Measurements from ENCODE around the gene SYT1.
"Not testable (repeated sequence)": the region's sequence is repeated elsewhere in the genome, so short reads cannot be mapped to it uniquely, and the experiment has no call there.

The SYT1 gene

DNA sequence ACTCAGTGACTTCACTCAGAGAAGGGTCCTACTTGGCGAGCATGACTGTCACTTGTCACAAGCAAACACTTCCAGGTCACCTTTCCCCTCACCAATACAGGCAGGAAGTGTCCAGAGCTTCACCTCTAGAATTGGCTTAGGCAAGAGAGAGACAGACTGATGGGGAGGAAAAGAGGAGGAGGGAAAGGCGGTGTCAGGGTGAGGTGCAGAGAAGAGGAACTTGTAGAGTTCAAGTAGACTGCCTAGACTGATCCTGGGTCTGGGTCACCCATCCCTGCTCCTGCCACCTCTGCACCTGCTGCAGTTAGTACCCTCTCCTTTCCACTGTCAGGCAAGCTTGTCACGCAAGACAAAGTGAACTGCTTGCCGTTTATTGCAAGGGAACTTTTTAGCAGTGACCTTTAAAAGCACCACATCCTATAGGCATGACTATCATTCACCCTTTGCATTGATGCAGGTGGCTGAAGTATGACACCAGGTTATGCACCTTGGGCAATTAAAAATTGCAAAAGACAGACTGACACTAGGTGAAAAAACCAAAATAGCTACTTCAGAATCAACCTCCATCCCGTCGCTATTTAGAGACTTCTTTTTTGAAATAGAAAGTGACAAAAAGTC lies 292.4 kb downstream of the SYT1 start:
- DNase-seq: no peak

DNA sequence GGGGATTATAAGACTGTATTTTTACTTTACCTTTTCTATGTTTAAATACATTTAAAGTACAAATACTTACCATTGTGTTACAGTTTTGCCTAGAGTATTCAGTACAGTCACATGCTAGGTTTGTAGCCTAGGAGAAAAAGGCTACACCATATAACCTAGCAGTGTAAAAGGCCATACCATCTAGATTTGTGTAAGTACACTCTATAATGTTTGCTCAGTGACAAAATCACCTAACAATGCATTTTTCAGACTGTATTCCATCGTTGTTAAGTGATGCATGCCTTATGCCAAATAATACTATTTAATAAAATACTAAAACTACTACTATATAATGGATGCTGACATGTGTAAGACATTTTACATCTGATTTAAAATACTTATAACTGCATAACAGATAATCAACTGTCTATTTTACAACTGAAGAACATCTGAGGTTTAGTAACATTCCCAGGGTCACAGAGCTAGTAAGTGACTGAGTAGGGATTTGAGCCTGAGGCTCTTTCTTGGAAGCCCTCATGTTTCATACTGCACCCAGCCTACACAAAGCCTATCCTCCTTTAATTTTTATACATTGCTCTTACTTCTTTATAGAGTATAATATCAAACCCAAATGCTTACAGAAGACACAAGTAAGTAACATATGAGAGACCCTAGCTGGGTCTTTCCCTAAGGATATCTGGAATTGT lies 296.8 kb downstream of the SYT1 start:
- DNase-seq: no peak

DNA sequence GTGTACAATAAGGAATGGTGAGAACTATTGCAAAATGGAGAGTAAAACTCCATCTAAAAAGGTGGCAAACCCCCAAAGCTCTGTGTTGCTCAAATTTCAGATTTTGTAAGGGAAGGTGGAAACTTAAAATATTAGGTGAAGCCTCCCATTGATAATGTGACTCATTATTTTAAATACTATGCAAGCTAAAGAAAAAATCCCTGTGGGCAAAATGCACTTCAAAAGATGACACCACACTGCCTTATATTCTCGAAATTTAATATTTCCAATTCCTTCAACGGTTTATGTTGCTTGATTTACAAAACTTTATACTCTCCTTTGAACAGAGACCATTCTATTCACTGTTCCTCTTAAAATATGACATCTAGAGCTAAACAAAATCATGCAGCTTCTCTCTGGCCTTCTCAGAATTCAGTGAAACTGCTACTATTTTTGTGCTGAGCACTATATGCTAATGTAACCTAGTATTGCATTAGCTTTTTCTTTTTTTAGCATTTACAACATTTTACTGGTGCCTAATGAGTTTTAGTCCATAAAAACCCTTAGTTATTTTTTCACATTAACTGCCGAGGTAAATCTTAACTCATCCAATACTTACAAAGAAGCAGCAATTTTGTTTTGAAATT lies 297.7 kb downstream of the SYT1 start:
- no peak for DNase-seq

DNA sequence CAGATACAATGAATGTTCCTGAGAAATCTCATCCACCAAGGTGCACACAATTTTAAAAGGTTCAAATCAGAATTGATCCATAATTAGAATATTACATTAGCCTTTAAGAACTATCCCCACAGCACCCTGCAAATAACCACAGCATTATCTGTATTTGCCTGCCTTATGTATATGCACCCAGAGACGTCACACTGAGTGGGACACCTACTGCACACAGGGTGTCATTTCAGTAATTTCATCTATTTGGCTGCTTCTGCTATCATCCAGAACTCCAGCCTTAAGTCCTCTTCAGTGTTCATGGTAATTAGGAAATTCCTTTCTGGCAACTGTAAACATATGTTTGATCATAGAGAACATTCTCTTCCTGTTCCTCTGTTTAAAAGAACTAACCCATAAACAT lies 298.4 kb downstream of the SYT1 start:
- DNase-seq: no peak

DNA sequence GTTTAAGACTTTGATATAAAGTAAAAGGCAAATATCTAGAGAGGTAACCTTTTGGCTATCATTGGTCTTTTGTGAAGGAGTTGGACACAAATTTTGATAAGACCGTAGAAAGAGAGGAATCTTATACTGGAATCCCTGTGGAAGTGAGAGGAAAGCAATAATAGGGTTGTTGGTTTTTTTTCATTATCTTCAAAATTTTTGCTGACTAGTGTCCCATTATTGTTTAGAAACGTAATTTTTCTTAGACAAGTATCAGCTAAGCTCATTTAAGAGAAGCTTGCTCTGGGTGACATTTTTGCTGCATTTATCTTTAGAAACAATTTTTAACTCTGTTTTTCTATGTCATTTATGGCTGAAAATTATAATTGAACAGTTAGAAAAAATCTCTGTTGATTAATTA lies 300.3 kb downstream of the SYT1 start:
- DNase-seq: no peak

DNA sequence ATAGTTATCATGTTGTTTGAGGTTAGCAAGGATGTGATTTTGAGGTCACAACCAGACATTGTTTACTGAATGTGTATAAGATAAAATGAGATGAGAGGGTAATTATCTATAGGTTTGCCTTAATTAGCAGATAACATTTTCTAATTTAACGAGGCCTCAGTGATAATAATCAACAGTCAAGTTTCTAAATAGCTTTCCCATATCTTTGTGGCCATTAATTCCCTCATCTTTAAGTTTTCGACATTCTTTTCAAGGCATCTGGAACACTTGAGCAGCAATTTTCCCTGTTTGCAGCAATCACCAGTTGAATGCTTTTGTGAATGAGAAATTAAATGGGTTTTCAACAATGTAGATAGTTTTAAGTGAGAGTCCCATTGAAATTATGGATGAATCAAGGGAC lies 304.1 kb downstream of the SYT1 start:
- DNase-seq: no peak

DNA sequence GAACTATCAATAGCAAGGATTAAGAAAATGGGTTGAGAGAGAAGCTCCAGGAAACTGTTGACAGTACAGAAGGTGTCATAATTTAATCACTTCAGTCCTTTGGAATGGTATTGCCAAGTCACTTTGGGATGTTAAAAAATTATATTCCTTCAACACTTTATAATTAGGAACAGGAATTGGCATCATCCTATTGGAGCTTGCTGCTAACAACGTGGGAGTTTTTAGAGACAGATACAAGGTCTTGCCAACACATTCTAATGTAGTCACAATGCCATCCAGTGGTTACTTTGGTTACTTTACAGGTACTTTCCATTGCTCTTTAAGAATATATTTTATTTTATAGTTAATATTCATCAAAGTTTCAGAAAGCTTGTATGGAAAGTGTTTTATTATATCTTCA lies 310.1 kb downstream of the SYT1 start:
- DNase-seq: peak; percentile 60

DNA sequence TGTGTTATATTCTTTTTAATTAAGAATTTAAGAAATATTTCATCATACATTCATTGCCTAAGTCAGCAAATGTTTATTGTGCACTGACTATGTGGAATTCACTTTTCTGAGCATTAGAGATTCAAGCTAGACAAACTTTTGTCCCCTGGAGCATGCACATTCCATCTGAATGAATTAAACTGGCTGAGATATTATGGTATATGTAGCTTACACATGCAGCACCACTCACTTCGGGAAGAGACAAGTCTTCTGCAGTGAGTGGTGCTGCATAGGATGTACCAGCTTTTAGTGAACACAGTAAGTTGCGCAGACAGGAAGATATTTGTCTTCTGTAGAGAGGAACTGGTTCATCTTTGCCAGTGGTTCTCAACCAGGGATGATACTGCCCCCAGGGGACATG lies 318.4 kb downstream of the SYT1 start:
- no peak for DNase-seq

DNA sequence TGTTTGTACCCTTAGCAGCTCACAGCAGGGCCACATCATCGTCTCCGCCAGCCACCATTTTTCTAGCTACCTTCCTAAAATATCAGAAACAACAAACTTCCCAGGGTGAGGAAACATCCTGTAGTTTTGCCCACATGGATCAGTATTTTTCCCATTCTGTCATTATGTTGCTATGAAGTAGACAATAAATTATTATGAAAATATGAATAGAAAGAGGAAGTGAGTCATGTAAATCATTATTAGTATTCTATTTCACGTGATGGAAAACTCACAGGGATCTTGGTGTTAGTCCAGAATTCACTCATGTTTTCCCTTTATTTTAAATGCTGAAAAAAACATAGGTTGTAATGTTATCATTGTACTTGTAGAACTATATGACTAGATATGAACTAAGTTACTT lies 319.4 kb downstream of the SYT1 start:
- DNase-seq: no peak

DNA sequence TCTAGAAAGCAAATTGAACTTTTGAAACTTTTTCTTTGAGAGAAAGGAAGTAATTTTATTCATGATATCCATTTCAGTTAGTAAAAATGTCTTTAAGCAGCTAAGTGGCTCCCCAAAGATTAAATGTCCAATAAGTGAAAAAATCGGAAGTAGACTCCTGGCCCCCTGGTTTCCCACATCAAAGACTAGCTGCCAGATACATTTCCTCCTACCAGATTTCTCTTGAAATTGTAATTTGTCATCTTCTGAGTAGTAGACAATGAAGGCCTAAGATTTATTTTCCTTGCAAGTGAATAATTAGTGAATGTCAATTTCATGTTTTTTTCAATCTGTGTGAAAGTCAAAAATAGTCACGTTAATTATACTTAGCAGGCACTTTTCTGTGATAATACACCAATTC lies 321.9 kb downstream of the SYT1 start:
- DNase-seq: no peak

DNA sequence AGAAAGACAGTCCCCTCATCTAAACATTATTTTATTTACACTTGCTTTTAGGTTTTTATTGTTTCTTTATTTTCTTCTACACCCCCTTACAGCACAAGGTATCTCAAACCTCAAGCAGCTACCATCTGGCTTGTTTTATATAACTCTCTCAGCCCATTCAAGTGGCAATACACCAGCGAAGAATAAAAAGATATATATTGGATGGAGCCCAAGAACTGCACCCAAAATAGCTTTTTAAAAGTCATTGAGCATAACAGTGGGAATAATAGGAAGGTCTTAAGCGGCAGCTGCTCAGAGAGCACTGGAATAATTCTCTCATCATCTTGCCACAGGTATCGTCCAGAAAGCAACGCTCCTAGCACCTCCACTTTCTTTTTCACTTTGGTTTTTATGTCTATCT lies 322.5 kb downstream of the SYT1 start:
- DNase-seq: no peak

DNA sequence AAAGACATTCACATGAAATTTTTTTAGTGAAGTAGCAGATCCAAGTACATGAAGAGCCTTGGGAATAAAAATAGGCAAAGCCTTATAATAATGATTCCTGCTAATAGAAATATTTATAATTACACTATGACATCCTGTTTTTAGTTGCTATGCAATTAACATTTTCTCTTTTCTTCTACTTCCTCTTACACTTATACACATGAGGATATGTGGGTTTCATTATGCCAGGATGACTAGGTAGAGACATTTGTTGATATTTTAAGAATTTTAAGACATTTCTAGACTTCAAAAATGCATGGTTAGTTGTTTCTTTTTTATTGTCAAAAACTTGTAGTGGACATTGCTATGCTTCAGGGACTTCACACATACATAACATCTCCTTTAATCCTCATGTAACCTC lies 326.8 kb downstream of the SYT1 start:
- DNase-seq: no peak

DNA sequence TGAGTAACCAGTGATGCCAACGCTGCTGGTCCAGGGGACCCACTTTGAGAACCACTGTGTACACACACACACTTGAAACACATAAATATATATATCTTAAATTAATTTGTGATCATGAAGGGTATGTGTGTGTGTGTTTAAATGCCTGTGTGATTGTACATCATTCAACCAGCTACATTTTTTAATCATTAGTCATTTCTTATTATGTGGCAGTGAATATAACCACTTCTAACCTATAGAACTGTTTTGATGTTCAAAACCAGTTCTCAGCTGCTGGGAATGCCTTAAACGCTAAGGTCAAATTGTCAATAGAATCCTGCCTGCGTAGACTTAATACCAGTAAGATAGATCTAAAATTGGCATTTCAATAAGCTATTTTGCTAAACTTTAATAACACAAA lies 330.0 kb downstream of the SYT1 start:
- DNase-seq: no peak

DNA sequence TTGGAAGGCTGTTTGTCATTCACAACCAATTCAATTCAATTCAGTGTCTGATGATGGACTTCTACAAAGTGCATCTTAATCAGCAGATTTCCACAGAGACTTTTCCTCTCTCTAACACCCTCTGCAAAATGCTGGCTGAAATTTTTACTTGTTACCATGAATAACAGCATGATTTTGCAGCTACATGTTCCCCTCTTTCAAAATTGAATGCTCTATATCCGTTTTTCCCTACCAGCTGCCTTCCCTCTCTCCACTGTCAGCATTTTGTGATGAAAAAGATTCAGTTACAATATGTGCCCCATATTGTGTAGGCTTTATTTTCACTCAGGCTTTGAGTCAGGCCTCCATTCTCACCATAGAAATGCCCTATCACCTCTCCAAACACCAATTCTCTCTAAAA lies 334.6 kb downstream of the SYT1 start:
- no peak for DNase-seq

DNA sequence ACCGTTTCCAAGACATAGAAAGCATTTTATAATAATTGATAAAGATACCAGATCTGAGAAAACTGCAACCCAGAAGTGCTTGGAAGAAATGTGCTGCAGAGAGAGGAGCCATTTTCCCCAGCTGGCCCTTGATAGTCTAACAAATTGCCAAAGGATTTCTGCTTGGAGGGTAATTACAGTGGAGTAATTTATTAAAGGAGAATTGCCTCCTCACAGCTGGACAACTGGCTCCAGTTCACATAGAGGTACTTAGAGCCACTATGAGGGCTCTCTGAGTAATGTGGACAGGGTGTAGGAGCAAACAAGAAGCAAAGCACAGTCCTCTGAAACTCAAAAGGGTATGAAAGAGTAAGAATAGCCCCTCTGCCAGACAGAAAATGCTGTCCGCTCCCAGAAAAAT lies 335.6 kb downstream of the SYT1 start:
- no peak for DNase-seq

DNA sequence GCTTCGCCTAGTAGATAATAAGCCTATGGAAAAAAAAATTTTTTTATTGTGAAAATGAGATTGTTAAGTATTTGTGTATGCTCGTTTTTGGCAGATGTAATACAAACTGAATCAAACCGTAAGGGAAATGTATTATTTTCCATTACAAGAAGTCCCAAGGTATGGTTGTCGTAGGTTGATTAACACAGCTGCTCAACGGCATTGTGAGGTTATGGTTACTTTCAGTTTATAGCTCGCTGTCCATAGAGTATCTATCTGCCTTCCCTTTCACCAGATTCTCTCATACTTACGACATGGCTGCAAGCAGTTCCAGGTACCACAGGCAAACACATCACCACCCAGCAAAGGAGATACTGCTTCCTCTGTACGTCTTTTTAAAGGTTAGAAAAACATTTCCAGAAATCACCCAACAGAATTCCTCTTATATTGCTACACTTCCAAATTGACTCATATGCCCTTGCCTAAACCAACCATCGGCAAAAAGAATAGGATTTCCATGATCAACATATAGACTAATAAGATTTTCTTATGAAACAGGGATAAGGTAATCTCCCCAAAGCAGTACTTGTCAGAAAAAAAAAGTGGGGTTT lies 338.6 kb downstream of the SYT1 start:
- no peak for DNase-seq

DNA sequence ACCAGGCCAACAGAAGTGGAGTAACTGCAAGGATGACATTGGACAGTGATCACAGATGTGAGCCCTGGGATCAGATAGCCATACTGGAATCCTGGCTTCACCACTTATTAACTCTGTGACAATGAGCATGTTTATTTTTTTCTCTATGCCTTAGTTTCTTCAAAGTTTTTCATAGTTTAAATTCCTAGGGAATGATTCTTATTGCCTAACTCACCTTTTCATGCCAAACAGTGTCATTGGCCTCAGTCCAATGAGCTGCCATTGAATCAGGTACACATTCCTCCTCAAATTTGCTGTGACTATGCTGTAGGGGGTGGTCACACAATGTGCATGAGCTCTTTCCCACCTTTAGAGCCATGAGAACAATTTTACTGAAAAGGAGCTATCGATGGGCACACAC lies 342.3 kb downstream of the SYT1 start:
- DNase-seq: peak; percentile 43

DNA sequence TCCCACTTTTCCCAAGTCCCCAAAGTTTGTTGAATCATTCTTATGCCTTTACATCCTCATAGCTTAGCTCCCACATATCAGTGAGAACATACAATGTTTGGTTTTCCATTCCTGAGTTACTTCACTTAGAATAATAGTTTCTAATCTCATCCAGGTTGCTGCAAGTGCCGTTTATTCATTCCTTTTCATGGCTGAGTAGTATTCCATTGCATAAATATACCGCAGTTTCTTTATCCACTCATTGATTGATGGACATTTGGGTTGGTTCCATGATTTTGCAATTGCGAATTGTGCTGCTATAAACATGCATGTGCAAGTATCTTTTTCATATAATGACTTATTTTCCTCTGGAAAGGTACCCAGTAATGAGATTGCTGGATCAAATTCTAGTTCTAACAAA lies 345.8 kb downstream of the SYT1 start:
- DNase-seq: not testable (repeated sequence)

DNA sequence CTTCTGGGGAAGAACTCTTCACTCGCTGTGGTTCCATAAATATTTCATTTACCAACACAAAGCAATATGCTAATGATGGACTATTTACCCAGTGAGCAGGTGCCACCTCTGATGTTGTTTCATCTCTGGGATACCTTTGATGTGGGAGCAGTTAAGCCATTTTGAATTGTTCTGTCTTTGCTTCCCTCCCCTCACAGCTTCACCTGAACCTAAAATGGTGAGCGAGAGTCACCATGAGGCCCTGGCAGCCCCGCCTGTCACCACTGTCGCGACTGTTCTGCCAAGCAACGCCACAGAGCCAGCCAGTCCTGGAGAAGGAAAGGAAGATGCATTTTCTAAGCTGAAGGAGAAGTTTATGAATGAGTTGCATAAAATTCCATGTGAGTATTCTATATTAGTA lies 352.7 kb downstream of the SYT1 start:
- no peak for DNase-seq

DNA sequence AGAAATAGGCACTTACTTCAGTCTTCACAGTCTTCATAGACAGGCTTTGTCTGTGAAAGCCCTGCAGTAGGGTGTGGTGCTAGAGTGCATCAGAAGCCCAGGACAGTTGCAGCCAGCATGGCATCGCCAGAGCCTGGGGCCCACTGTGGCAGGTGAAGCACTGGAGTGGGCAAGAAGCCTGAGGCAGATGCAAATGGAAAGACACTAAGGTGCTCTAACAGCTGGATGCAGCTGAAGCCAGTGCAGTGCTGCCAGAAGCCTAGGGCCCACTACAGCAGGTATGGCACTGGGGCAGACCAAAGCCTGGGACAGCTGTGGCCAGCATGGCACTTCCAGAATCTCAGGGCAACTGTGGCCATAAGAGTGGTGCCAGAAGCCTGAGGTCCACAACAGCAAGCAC lies 358.6 kb downstream of the SYT1 start:
- no peak for DNase-seq

DNA sequence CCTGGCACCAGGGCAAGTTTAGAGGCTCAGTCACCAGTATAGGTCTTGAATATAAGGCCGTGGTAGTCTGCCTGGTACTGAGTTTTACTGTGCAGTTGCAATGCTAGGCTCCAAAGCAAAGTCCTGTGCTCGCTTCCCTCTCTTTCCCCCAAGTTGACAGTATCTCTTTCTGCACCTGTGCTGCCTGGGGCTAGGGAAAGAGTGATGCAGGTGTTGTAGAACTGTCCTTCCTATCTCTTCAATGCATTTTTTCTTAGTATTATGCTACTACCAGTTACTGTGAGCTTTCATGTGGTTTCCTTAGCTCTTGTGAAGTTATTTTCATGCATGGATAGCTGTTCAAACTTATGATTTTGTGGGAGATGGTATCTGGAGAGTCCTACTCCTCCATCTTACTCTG lies 359.2 kb downstream of the SYT1 start:
- DNase-seq: no peak

DNA sequence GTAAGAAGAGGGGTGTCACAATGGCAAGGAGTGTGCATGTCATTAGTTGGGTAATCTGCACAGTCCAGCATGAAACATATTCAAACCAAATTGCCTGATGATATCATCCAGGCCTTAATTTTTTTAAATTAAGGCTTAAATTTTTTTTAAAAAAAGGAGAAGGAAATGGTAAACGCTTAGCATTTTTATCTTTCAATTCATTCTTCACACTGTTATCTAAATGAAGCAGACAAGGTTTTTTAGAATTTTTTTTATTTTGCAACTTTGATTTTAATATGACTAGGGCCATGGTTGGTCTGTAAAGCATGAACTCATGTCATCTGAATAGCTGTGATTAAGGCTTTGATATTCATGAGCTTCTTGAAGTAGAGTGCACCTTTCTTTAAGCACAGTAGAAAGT lies 362.5 kb downstream of the SYT1 start:
- DNase-seq: no peak

DNA sequence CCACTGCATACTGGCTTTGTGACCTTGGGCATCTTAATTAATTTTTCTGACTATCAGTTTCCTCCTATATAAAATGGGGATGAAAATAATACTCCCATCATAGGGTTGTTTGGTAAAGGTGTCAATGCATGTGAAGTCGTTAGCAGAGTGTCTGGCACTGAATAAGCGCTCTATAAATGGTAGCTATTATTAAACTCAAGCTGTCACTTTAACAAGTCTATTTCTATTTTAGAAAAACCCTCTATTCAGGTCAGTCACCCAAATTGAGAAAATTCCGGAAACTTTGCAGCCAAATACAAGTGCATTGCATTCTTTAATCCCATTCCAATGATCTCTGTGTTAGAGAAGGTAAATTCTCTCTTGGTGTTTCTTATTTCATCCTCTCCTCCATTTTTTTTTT lies 363.1 kb downstream of the SYT1 start:
- no peak for DNase-seq

DNA sequence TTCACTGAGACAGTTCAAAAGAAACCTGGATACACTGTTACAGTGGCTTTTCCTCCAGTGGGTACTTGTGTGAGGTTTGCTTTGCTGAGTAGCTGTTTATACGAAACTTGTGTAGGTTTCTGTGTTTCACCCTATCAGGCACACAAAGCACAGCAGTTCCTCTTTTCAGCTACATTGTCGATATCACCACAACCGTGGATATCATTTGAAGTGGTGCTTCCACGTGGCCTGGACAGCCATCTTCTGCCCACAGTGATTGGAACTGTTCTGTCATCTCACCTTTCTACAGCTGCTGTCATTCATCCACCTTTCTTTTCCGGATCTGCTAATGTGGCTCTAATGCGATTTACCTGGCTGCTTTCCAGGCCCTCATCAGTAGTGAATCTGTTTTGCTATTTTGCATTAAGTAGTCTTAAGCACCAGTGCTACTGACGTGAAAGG lies 368.8 kb downstream of the SYT1 start:
- DNase-seq: no peak

Measured in kidney glomerular epithelial cell (primary cell).